Mononuclear cell (primary cell): ENCODE data around the gene PIM1. TPM values are rescaled to one million over a fixed set of nuclear protein-coding genes. Genes with fewer than 3 reads are reported as not detected.
A peak's percentile ranks its signal among the peaks of the same experiment; 100 is the strongest.
"Not testable (repeated sequence)": the region's sequence is repeated elsewhere in the genome, so short reads cannot be mapped to it uniquely, and the experiment has no call there.

Experiments
- H3K27me3 ChIP-seq: 2 replicates; pipeline ENCODE4 v1.6.0; 2011; ENCODE audit warnings: low read length, control low read depth; ENCODE audit not compliant: insufficient read depth
- H3K4me1 ChIP-seq: 2 replicates; pipeline ENCODE4 v1.5.1; 2011; ENCODE audit warnings: mild to moderate bottlenecking, low read length, control low read depth; ENCODE audit not compliant: insufficient read depth
- H3K4me3 ChIP-seq: 2 replicates; pipeline ENCODE4 v1.5.1; 2011; ENCODE audit warnings: mild to moderate bottlenecking, low read length, moderate library complexity
- H3K9me3 ChIP-seq: 2 replicates; pipeline ENCODE4 v1.5.1; 2011; ENCODE audit warnings: low read depth, mild to moderate bottlenecking, control low read depth, low read length
- total RNA-seq: library from RNA; depleted of rRNA; stranded (reverse); fragments of >200 nt; gene quantifications from one replicate; pipeline ENCODE4 v1.2.3, GENCODE V29; 2012

Gene PIM1
- total RNA-seq: 107 TPM

DNA sequence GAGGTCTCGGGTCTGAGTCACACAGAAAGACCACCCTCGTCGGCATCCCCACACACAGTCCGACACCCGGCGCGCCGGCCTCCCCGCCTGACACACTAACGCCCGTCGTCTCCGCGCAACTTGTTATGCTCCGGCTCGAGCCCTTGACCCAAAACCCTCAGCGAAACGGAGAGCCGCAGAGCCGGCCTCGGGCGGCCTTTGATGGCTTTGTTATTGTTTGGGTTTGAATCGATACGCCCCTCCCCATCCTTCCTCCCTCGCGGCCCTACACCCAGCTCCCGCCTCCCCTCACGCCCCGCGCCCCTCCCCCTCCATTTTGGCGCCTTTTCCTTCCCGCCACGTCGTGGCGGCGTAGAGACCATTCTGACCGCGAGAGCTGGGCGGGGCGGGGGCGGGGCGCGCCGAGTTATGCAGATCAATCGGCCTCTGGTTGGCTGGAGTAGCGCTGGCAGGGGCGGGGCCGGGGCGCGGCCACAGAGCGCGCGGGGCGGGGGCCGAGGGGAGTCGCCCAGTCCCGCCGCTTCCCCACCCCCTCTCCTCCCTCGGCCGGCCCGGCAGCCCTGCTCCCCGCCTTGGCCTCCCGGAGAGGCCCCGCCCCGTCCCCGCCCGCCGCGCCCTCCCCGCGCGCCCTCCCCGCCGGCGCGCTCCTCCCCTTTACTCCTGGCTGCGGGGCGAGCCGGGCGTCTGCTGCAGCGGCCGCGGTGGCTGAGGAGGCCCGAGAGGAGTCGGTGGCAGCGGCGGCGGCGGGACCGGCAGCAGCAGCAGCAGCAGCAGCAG, at the start of gene PIM1:
Gene PIM1 (plus strand): TSS at position 657 of the 777 bp plus-strand sequence. CDS start 424 bp downstream, outside the sequence.
- Histone ChIP-seq H3K27me3 (no peaks in the 10 kb centered on the region), H3K4me3 (peak within 1 kb of the TSS; percentile 97), H3K4me1 (peaks cover 42% of the 10 kb centered on the region), H3K9me3 (no peaks in the 10 kb centered on the region)

DNA sequence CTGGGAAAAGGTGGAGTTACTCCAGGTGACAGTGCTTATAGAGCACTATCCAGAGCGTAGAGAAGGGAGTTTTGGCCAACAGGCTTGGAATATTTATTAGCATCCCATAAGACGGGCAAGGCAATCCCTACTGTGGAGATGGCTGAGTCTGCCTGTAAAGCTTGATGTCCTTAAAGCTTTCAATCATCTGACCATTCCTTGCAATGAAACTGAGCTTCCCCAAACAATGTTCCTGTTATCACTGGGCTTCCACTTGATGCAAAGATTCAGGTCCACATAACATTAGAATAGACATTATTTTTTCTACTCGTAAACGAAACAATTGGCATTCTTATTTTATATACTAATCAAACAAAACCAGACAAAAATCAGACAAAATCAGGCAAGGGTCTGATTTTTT, 48.4 kb upstream of the PIM1 start:
- Histone ChIP-seq H3K4me3 (no peak overlapping the region), H3K4me1 (no peaks in the 10 kb centered on the region), H3K27me3 (no peaks in the 10 kb centered on the region), H3K9me3 (no peaks in the 10 kb centered on the region)

- Histone ChIP-seq H3K4me1 (no peaks in the 10 kb centered on the region), H3K27me3 (no peaks in the 10 kb centered on the region), H3K9me3 (no peaks in the 10 kb centered on the region), H3K4me3 (no peak overlapping the region)
Observed at GRCh38 chr6:37122861-37123260, 47.1 kb upstream of the PIM1 start.

GRCh38 chr6:37123957-37124729, 45.8 kb upstream of the PIM1 start:
- Histone ChIP-seq H3K4me3 (no peak overlapping the region), H3K9me3 (no peaks in the 10 kb centered on the region)

GRCh38 chr6:37125774-37126492, 44.0 kb upstream of the PIM1 start:
- Histone ChIP-seq H3K4me1 (peaks cover 14% of the 10 kb centered on the region), H3K9me3 (no peaks in the 10 kb centered on the region), H3K27me3 (no peaks in the 10 kb centered on the region), H3K4me3 (no peak overlapping the region)

More at GRCh38 chr6:37123957-37124729, 45.8 kb upstream of the PIM1 start:
- Histone ChIP-seq H3K27me3 (no peaks in the 10 kb centered on the region), H3K4me1 (no peaks in the 10 kb centered on the region)

GRCh38 chr6:37126493-37126958, 43.4 kb upstream of the PIM1 start:
- Histone ChIP-seq H3K4me3 (no peak overlapping the region), H3K27me3 (no peaks in the 10 kb centered on the region), H3K4me1 (peaks cover 20% of the 10 kb centered on the region), H3K9me3 (no peaks in the 10 kb centered on the region)

- no peak overlapping the region for H3K4me3 ChIP-seq
Observed at GRCh38 chr6:37126961-37127616, 42.9 kb upstream of the PIM1 start.

GRCh38 chr6:37127961-37128862, 41.7 kb upstream of the PIM1 start:
- Histone ChIP-seq H3K4me3 (no peak overlapping the region), H3K4me1 (peaks cover 24% of the 10 kb centered on the region), H3K9me3 (no peaks in the 10 kb centered on the region), H3K27me3 (no peaks in the 10 kb centered on the region)

More at GRCh38 chr6:37126961-37127616, 42.9 kb upstream of the PIM1 start:
- no peaks in the 10 kb centered on the region for H3K9me3 ChIP-seq
- no peaks in the 10 kb centered on the region for H3K27me3 ChIP-seq
- H3K4me1 ChIP-seq: peaks cover 24% of the 10 kb centered on the region

- not testable (repeated sequence) for H3K27me3 ChIP-seq, H3K4me3 ChIP-seq, H3K9me3 ChIP-seq
- peaks cover 24% of the 10 kb centered on the region for H3K4me1 ChIP-seq
Observed at GRCh38 chr6:37128863-37129443, 41.0 kb upstream of the PIM1 start.

GRCh38 chr6:37129566-37129965, 40.4 kb upstream of the PIM1 start:
- Histone ChIP-seq H3K9me3 (no peaks in the 10 kb centered on the region), H3K27me3 (no peaks in the 10 kb centered on the region), H3K4me3 (no peak overlapping the region), H3K4me1 (peaks cover 24% of the 10 kb centered on the region)

GRCh38 chr6:37130704-37131103, 39.2 kb upstream of the PIM1 start:
- H3K4me1 ChIP-seq: peaks cover 24% of the 10 kb centered on the region
- H3K4me3 ChIP-seq: no peak overlapping the region
- no peaks in the 10 kb centered on the region for H3K9me3 ChIP-seq
- H3K27me3 ChIP-seq: no peaks in the 10 kb centered on the region

DNA sequence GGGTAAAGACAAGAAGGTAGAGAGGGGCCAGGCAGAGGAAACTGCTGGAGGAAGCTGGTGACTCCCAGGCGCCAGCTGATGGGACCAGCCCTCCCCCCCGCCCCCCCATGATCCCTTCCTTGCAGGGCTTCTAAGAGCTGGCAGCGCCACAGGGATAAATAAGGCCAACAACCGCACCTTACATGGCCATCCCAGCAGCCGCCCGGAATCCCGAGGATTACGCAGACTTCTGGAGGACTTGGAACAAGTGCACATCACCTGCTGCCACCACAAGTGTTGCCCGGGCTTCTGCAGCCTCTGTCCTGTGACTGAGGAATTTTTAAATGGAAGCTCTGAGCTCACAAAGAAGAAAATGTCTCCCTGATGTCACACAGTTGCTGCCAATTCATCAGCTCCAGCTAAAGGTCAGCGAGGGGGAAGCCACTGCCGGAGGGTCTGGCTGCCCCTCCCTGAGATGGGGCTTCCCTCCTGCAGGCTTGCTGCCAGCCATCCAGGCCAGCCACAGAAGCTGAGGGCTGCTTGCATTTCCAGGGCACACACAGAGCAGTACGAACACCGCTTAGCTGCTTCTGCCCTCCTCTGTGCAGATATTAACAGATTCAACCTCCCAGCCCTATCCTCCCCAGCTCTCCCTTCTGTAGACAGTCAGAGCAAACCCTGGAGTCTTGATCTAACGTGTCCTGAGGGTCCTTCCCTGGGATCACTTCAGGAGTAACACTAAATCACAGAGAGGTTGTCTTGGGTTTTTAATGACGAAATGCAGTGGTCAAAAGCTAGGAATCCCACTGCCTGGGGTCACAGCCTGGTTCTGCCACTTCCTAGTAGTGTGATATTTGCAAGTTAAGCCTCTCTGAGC, 38.6 kb upstream of the PIM1 start:
- Histone ChIP-seq H3K4me1 (peaks cover 24% of the 10 kb centered on the region), H3K27me3 (no peaks in the 10 kb centered on the region), H3K4me3 (no peak overlapping the region), H3K9me3 (no peaks in the 10 kb centered on the region)

DNA sequence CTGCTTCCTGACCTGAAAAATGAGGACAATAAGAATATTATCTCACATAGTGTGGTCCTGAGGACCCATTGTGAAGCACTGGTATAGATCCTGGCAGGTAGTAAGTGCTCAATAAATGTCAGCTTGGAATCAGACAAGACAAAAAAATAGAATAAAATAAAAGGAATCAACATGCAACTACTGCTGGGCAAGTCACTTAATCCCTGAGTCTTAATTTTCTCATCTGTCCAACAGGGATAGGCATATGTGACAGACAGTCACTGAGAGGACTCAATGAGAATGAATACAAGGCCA, 38.0 kb upstream of the PIM1 start:
- peaks cover 24% of the 10 kb centered on the region for H3K4me1 ChIP-seq
- H3K27me3 ChIP-seq: no peaks in the 10 kb centered on the region
- H3K9me3 ChIP-seq: no peaks in the 10 kb centered on the region
- H3K4me3 ChIP-seq: no peak overlapping the region
